Skin of body (tissue), 2 donors: ENCODE measurements around the gene TWIST2. TPM values are rescaled to one million over a fixed set of nuclear protein-coding genes. Genes with fewer than 3 reads are reported as not detected.

Experiments used
- DNase-seq: peaks from one replicate; lab custom pipeline; 2025; lab: John Stamatoyannopoulos, UW
- total RNA-seq: library from RNA; depleted of rRNA; stranded (reverse); fragments of >200 nt; gene quantifications from one replicate; pipeline ENCODE4 v1.2.3, GENCODE V29; 2014

Gene TWIST2
- total RNA-seq, 1 donor from 2014 or later: 60.3 TPM

GRCh38 chr2:238890131-238890530, 42.2 kb downstream of the TWIST2 start:
- no peak for DNase-seq

- no peak for DNase-seq
Observed at GRCh38 chr2:238890618-238891456, 43.0 kb downstream of the TWIST2 start.

- DNase-seq: no peak
Observed at GRCh38 chr2:238891457-238892203, 43.7 kb downstream of the TWIST2 start.

- DNase-seq: no peak
Observed at GRCh38 chr2:238892204-238892500, 44.3 kb downstream of the TWIST2 start.

GRCh38 chr2:238892796-238893195, 44.9 kb downstream of the TWIST2 start:
- DNase-seq: no peak

- DNase-seq: no peak
Observed at GRCh38 chr2:238893349-238894000, 45.6 kb downstream of the TWIST2 start.

GRCh38 chr2:238894226-238894949, 46.5 kb downstream of the TWIST2 start:
- DNase-seq: no peak

GRCh38 chr2:238894950-238895298, 47.0 kb downstream of the TWIST2 start:
- DNase-seq: no peak

GRCh38 chr2:238895361-238895882, 47.5 kb downstream of the TWIST2 start:
- no peak for DNase-seq

GRCh38 chr2:238895891-238896600, 48.2 kb downstream of the TWIST2 start:
- DNase-seq: peak; percentile 46

- no peak for DNase-seq
Observed at GRCh38 chr2:238896641-238897040, 48.8 kb downstream of the TWIST2 start.

- DNase-seq: no peak
Observed at GRCh38 chr2:238897122-238897880, 49.4 kb downstream of the TWIST2 start.

- DNase-seq: no peak
Observed at GRCh38 chr2:238897911-238898311, 50.0 kb downstream of the TWIST2 start.

- no peak for DNase-seq
Observed at GRCh38 chr2:238898534-238899281, 50.8 kb downstream of the TWIST2 start.

GRCh38 chr2:238899386-238899785, 51.5 kb downstream of the TWIST2 start:
- no peak for DNase-seq

GRCh38 chr2:238900511-238900910, 52.6 kb downstream of the TWIST2 start:
- DNase-seq: no peak

GRCh38 chr2:238901461-238902057, 53.7 kb downstream of the TWIST2 start:
- no peak for DNase-seq

GRCh38 chr2:238902285-238902684, 54.4 kb downstream of the TWIST2 start:
- DNase-seq: no peak

- DNase-seq: no peak
Observed at GRCh38 chr2:238903141-238903540, 55.3 kb downstream of the TWIST2 start.
